SK-N-MC (cell line): ENCODE data around the gene ERGIC3.
"Not testable (repeated sequence)": the region's sequence is repeated elsewhere in the genome, so short reads cannot be mapped to it uniquely, and the experiment has no call there.

Experiments used
- DNase-seq: peaks from one replicate; pipeline ENCODE4 v3.0.0-alpha.2; 2011; ENCODE audit warnings: low read depth, low spot score
- H3K27ac ChIP-seq: fragments of 200-600 bp; sonication (generic); 2 replicates; pipeline ENCODE4 v1.5.1; 2016; ENCODE audit warnings: mixed run types
- H3K36me3 ChIP-seq: fragments of 200-600 bp; sonication (generic); 2 replicates; pipeline ENCODE4 v1.6.1; 2017; ENCODE audit warnings: antibody characterized with exemption, low read length, mixed read lengths; ENCODE audit not compliant: insufficient read depth
- H3K4me3 ChIP-seq: fragments of 200-600 bp; sonication (generic); 2 replicates; pipeline ENCODE4 v1.5.1; 2016
- H3K9ac ChIP-seq: fragments of 200-600 bp; sonication (generic); 2 replicates; pipeline ENCODE4 v1.8.0; 2017; ENCODE audit warnings: mixed run types, mixed read lengths; ENCODE audit not compliant: insufficient read length
- H3K9me3 ChIP-seq: fragments of 200-600 bp; sonication (generic); 2 replicates; pipeline ENCODE4 v1.6.1; 2017; ENCODE audit warnings: low read depth, mild to moderate bottlenecking, antibody characterized with exemption, low read length, moderate library complexity, mixed read lengths
- EZH2 ChIP-seq: fragments of 200-600 bp; sonication (generic); IDR thresholded peaks from one replicate; pipeline ENCODE4 v1.6.1; 2017; ENCODE audit warnings: antibody characterized with exemption
- FOXP2 ChIP-seq: optimal IDR thresholded peaks from 2 replicates; pipeline ENCODE3; 2011; ENCODE audit warnings: mild to moderate bottlenecking, moderate library complexity; ENCODE audit not compliant: insufficient read depth; ENCODE audit errors: extremely low read length, control extremely low read depth
- POLR2AphosphoS5 ChIP-seq: IDR thresholded peaks from 2 replicates; pipeline ENCODE4 v1.6.1; 2012; ENCODE audit warnings: mild to moderate bottlenecking, low read depth, low read length, borderline replicate concordance

The ERGIC3 gene

DNA sequence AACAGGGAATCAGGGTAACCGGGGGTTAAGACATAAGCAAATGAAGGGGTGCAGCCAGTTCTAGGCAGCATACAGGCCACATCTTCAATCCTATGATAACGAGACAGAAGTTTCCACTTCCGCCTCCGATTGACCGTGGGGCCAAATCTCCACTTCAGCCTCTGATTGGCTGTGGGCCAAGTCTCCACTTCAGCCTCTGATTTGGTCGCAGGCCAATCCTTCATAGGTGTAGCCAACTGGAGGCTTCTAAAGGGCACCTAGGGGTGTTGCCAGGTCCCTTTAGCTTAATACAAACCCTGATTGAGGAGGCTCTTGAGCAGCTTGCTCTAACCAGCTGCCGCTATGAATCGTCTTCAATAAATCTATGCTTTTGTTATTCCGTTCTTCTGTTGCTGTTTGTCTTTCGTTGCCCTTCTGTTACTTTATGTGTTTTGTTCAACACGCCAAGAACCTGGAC, 2.1 kb upstream of the ERGIC3 start:
- Histone ChIP-seq H3K9me3 (no peaks in the 10 kb centered on the region), H3K27ac (no peak overlapping the region), H3K9ac (no peak overlapping the region), H3K4me3 (no peak overlapping the region), H3K36me3 (peaks cover 14% of the 10 kb centered on the region; the same call in 1 of the 2 replicates)
- no peak for TF ChIP-seq POLR2AphosphoS5
- no peak for DNase-seq

DNA sequence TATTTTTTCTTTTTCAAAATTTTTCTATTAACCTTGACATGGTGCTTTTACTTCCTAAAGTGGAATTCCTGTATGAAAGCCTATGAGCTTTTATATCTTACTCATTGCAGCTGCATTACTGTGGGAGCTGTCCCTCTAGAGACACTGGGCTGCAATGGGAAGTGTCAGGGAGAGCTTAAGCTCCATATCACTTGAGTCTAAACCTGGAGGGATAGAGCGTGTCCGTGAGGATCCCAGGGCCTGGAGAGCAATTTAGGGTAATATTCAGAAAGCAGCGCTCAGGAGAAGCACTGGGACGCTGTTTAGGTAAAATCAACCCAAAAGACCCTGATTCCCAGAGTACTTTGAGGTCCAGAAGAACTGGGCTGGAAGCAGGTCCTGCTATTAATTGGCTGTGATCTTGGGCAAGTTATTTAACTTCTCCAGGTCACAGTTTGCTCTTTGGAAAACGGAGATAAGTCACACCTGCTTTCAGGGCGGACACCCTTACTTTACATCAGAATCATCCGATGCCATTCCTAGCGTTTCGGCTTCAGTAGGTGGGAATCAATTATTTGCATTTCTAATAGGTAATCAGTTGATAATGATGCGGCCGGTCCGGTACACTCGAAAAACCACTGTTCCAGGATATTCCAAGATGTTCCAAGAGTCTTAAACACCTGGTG, 628 bp upstream of the ERGIC3 start:
- peak overlapping the region; percentile 65 for H3K9ac ChIP-seq
- H3K9me3 ChIP-seq, result no peaks in the 10 kb centered on the region
- peak overlapping the region; percentile 94 for H3K4me3 ChIP-seq
- H3K27ac ChIP-seq, result no peak overlapping the region
- TF ChIP-seq FOXP2, result no peak
- TF ChIP-seq POLR2AphosphoS5, result no peak
- no peak for TF ChIP-seq EZH2
- H3K36me3 ChIP-seq, result peaks cover 22% of the 10 kb centered on the region; the same call in 1 of the 2 replicates
- no peak for DNase-seq

DNA sequence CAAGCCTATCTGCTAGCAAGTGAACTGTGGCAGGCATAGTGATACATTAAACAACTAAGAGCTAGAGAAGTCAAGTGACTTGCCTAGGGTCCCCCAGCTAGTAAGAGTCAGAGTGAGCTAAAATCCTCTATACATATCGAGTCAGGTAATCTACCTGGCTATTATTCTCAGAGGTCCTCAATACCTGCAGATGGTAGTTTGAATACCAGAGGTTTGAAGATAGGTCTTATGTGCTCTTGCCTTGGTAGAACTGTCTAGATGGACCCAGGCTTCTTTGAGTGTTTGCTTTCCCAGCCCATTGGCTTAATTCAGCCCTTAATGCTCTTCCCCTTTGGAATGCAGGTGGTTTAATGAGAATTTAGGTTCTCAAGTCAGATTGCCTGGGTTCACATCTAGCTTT, 1.1 kb downstream of the ERGIC3 start:
- DNase-seq, result no peak
- TF ChIP-seq POLR2AphosphoS5 (no peak), FOXP2 (no peak)
- Histone ChIP-seq H3K27ac (no peak overlapping the region), H3K9me3 (no peaks in the 10 kb centered on the region), H3K36me3 (peaks cover 37% of the 10 kb centered on the region), H3K9ac (no peak overlapping the region), H3K4me3 (peak overlapping the region; percentile 94)

DNA sequence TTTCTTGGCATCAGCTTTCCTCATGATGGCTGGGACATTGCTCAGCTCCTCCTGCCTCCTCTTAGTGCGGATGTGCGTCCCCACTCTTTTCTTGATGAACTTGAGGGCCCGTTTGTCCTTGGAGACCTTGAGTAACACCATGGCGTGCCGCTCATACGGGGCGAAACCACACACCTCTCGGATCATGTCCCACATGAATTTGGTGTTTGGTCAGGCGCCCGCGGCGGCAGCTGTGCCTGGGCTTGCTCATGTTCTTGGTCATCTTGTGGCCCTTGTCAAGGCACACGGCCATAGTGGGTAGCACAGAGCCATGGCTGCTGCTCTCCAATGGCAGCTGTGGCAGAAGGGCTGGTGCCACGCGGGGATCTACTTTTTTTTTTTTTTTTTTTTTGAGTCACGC, 2.6 kb downstream of the ERGIC3 start:
- no peak overlapping the region for H3K4me3 ChIP-seq
- H3K9me3 ChIP-seq, result no peaks in the 10 kb centered on the region
- TF ChIP-seq EZH2 (no peak), FOXP2 (no peak), POLR2AphosphoS5 (no peak)
- no peak overlapping the region for H3K27ac ChIP-seq
- H3K36me3 ChIP-seq, result peaks cover 49% of the 10 kb centered on the region
- no peak for DNase-seq
- no peak overlapping the region for H3K9ac ChIP-seq

DNA sequence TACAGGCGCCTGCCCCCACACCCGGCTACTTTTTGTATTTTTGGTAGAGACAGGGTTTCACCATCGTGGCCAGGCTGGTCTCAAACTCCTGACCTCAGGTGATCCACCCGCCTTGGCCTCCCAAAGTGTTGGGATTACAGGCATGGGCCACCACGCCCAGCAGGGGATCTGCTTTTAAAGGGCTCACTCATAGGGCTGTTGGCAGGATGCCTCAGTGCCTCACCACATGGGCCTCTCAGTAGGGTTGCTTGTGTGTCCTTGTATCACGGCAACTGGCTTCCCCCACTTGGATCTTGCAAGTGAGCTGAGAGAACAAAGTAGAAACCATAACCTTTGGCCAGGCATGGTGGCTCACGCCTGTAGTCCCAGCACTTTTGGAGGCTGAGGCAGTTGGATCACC, 3.1 kb downstream of the ERGIC3 start:
- H3K36me3 ChIP-seq, result peaks cover 53% of the 10 kb centered on the region
- DNase-seq, result not testable (repeated sequence)

DNA sequence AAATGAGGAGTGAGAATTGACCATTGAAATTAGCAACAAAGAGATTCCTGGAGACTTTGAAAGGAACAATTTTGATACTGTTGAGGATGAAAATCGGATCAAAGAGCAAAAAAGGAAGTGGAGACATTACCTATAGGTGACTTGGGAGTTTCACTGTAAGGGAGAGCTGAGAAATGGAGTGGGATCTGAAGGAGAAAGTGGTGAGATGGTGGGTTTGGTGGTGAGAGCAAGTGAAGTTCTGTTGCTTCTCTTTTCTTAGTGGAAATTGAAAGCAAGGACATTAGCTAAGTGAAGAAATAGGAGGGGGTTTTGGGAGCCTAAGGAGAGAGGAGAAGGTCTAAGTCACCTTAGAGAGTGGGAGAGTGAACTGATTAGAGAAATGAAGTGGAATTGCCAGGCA, 4.2 kb downstream of the ERGIC3 start:
- Histone ChIP-seq H3K27ac (no peak overlapping the region), H3K4me3 (no peak overlapping the region), H3K36me3 (peaks cover 55% of the 10 kb centered on the region), H3K9ac (no peak overlapping the region), H3K9me3 (no peaks in the 10 kb centered on the region)
- no peak for TF ChIP-seq EZH2
- no peak for TF ChIP-seq FOXP2
- no peak for TF ChIP-seq POLR2AphosphoS5
- no peak for DNase-seq

More for the DNA sequence above, 3.1 kb downstream of the ERGIC3 start:
- not testable (repeated sequence) for H3K27ac ChIP-seq, H3K9ac ChIP-seq, H3K9me3 ChIP-seq, H3K4me3 ChIP-seq

DNA sequence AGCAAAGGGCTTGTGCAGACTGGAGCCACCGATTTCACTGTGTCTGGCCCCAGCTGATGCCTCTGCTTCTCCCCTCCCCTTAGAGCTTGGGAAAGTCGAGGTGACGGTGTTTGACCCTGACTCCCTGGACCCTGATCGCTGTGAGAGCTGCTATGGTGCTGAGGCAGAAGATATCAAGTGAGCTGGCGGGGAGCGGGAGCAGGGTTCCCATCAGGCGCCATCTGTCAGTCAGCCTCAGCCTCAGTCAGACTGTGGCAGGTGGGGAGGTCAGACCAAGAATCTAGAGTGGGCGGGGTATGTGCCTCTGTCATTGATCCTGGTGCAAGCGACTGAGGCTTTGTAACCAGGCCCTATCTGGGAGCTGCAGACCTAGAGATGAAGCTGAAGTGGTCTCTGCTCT, 5.5 kb downstream of the ERGIC3 start:
- no peak for DNase-seq
- H3K27ac ChIP-seq, result no peak overlapping the region
- H3K9ac ChIP-seq, result no peak overlapping the region
- no peaks in the 10 kb centered on the region for H3K9me3 ChIP-seq
- TF ChIP-seq EZH2 (no peak), FOXP2 (no peak), POLR2AphosphoS5 (no peak)
- no peak overlapping the region for H3K4me3 ChIP-seq
- peaks cover 66% of the 10 kb centered on the region for H3K36me3 ChIP-seq

DNA sequence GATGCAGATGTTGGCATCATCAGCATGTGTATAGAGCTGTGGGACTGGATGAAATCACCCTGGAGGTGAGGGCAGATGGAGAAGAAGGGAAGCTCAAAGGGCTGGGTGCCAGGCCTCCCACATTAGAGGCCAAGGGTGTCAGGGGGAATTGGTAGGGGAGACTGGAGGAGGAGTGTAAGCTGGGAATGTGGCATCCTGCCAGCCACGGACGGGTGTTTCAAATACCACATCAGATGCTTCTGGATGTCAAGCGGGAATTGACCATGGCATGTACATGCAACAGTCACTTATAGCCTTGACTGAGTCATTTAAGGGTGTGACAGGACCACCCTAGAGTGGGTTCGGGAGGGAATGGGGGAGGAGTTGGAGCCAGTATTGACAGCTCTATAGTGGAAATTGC, 9.6 kb downstream of the ERGIC3 start:
- no peaks in the 10 kb centered on the region for H3K9me3 ChIP-seq
- peaks cover 55% of the 10 kb centered on the region for H3K36me3 ChIP-seq
- no peak overlapping the region for H3K4me3 ChIP-seq
- H3K27ac ChIP-seq, result no peak overlapping the region
- H3K9ac ChIP-seq, result no peak overlapping the region
- no peak for DNase-seq
- TF ChIP-seq FOXP2 (no peak), EZH2 (no peak), POLR2AphosphoS5 (no peak)

DNA sequence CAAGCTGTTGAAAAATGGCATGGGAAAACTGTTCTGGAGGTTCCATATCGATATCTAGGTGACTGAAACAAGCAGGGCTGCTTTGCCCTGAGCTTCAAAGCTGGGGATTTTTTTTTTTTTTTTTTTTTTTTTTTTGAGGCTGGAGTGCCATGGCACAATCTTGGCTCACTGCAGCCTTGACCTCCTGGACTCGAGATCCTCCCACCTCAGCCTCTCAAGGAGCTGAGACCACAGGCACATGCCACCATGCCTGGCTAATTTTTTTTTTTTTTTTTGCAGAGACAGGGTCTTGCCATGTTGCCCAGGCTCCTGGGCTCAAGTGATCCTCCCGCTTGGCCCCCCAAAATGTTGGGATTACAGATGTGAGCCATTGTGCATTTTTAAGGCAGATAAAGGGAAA, 11.0 kb downstream of the ERGIC3 start:
- no peak overlapping the region for H3K4me3 ChIP-seq
- no peak overlapping the region for H3K27ac ChIP-seq
- H3K9me3 ChIP-seq, result no peaks in the 10 kb centered on the region
- H3K36me3 ChIP-seq, result peaks cover 43% of the 10 kb centered on the region
- TF ChIP-seq EZH2 (no peak), FOXP2 (no peak), POLR2AphosphoS5 (no peak)
- no peak overlapping the region for H3K9ac ChIP-seq
- DNase-seq, result no peak

DNA sequence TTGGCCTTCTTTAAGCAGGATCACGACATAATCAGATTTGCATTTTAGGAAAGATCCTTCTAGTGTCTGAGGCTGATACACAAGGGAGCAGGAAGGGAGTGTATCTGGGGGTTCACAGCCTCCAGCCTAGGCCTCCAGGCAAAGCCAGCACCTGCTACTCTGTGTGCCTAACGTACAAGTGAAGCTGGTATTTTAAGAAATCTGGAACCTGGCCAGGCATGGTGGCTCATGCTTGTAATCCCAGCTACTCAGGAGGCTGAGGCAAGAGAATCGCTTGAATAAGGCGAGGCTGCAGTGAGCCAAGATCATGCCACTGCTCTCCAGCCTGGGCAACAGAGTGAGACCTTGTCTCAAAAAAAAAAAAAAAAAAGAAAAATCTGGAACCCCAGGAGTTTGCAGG, 13.6 kb downstream of the ERGIC3 start:
- H3K36me3 ChIP-seq, result peaks cover 25% of the 10 kb centered on the region; the same call in 1 of the 2 replicates
- not testable (repeated sequence) for H3K9ac ChIP-seq, H3K27ac ChIP-seq, H3K4me3 ChIP-seq, H3K9me3 ChIP-seq, DNase-seq
